H1 (cell line): ENCODE results near the gene EXOC1. TPM values are rescaled to one million over a fixed set of nuclear protein-coding genes. Genes with fewer than 3 reads are reported as not detected.

Experiments
- CTCF ChIA-PET: fragments of 300-600 bp; sonication (Branson Sonifier 250); formaldehyde crosslinking; loops from one replicate; lab custom pipeline; 2021; ENCODE audit not compliant: partially characterized antibody; lab: Charles Lee
- POLR2A ChIA-PET: fragments of 300-600 bp; sonication (Branson Sonifier 250); formaldehyde crosslinking; loops from one replicate; lab custom pipeline; 2021; ENCODE audit warnings: inconsistent platforms; ENCODE audit not compliant: partially characterized antibody; lab: Charles Lee
- DNase-seq, 2 experiments: peaks; one replicate each; pipeline versions ENCODE4 v3.0.0 to v3.0.0-alpha.2; 2010 to 2022; ENCODE audit warnings: low spot score in 2 of 2, low read depth in 1 of 2, mixed read lengths in 1 of 2
- FAIRE-seq: peaks from 2 replicates; lab custom pipeline; 2011; peaks lifted over from hg19 to GRCh38; lab: Jason Lieb, UNC
- H2AFZ ChIP-seq: 2 replicates; pipeline ENCODE4 v1.8.1; 2012; ENCODE audit warnings: low read length, inconsistent platforms
- H2AK5ac ChIP-seq: 2 replicates; pipeline ENCODE4 v1.6.1; 2013; ENCODE audit warnings: low read depth, low read length
- H2BK120ac ChIP-seq: replicated peaks from 2 replicates; pipeline ENCODE3; 2013; ENCODE audit warnings: low read depth, low read length, inconsistent platforms
- H2BK12ac ChIP-seq: 2 replicates; pipeline ENCODE4 v1.6.1; 2013; ENCODE audit warnings: low read depth, low read length
- H2BK15ac ChIP-seq: 2 replicates; pipeline ENCODE4 v1.6.1; 2013; ENCODE audit warnings: low read length
- H2BK20ac ChIP-seq: 2 replicates; pipeline ENCODE4 v1.6.1; 2013; ENCODE audit warnings: low read length
- H2BK5ac ChIP-seq: 2 replicates; pipeline ENCODE4 v1.6.1; 2013; ENCODE audit warnings: low read depth, low read length
- H3K14ac ChIP-seq: 2 replicates; pipeline ENCODE4 v1.6.1; 2013; ENCODE audit warnings: inconsistent platforms; ENCODE audit not compliant: insufficient read length
- H3K18ac ChIP-seq: 2 replicates; pipeline ENCODE4 v1.6.1; 2013; ENCODE audit warnings: low read length; ENCODE audit errors: extremely low read depth
- H3K23ac ChIP-seq: 2 replicates; pipeline ENCODE4 v1.6.1; 2013; ENCODE audit warnings: inconsistent platforms; ENCODE audit not compliant: insufficient read length
- H3K23me2 ChIP-seq: 2 replicates; pipeline ENCODE4 v1.6.1; 2013; ENCODE audit warnings: low read depth, low read length
- H3K27ac ChIP-seq: 2 replicates; pipeline ENCODE4 v1.6.1; 2011; ENCODE audit warnings: low read depth, low read length, inconsistent platforms
- H3K27me3 ChIP-seq, 4 experiments: replicated peaks in 1 of 4; 1 replicate in 1 of 4; 2 replicates in 3 of 4; pipeline versions ENCODE4 v1.6.1 to v1.8.1; 2011 to 2013; ENCODE audit warnings: low read length in 3 of 4, mild to moderate bottlenecking in 3 of 4, inconsistent platforms in 2 of 4, mixed read lengths in 2 of 4, moderate library complexity in 1 of 4; ENCODE audit not compliant: control insufficient read depth in 3 of 4, insufficient read depth in 3 of 4; ENCODE audit errors: extremely low read depth in 1 of 4
- H3K36me3 ChIP-seq, 4 experiments: 2 replicates each; pipeline versions ENCODE4 v1.6.1 to v1.8.1; 2011 to 2013; ENCODE audit warnings: mild to moderate bottlenecking in 4 of 4, low read length in 3 of 4, moderate library complexity in 2 of 4, control low read depth in 1 of 4, inconsistent platforms in 1 of 4; ENCODE audit not compliant: insufficient read depth in 4 of 4, control insufficient read depth in 2 of 4
- H3K4ac ChIP-seq: replicated peaks from 2 replicates; pipeline ENCODE3; 2013; ENCODE audit warnings: low read length, low read depth, mixed read lengths, inconsistent platforms; ENCODE audit not compliant: insufficient read length
- H3K4me1 ChIP-seq, 4 experiments: replicated peaks in 1 of 4; 1 replicate in 1 of 4; 2 replicates in 3 of 4; pipeline versions ENCODE4 v1.6.1 to v1.8.1; 2011 to 2013; ENCODE audit warnings: low read length in 3 of 4, inconsistent platforms in 2 of 4, mixed read lengths in 1 of 4; ENCODE audit not compliant: insufficient read depth in 4 of 4, control insufficient read depth in 3 of 4
- H3K4me2 ChIP-seq, 2 experiments: 2 replicates each; pipeline versions ENCODE4 v1.6.1 to v1.8.1; 2011 to 2013; ENCODE audit warnings: low read depth in 2 of 2, low read length in 2 of 2, control low read depth in 1 of 2, inconsistent platforms in 1 of 2, mild to moderate bottlenecking in 1 of 2; ENCODE audit not compliant: insufficient read depth in 1 of 2
- H3K4me3 ChIP-seq, 4 experiments: fragments of 200-600, 300-600 bp in 1 of 4; sonication (generic), shearing (Covaris generic), sonication (Bioruptor Twin) in 1 of 4; 2 replicates each; pipeline versions ENCODE4 v1.5.1 to v1.8.1; 2011 to 2016; ENCODE audit warnings: low read length in 4 of 4, low read depth in 3 of 4, control low read depth in 2 of 4, inconsistent platforms in 2 of 4, mild to moderate bottlenecking in 2 of 4, mixed read lengths in 1 of 4, moderate library complexity in 1 of 4; ENCODE audit not compliant: insufficient read depth in 2 of 4; ENCODE audit errors: extremely low read depth in 1 of 4
- H3K56ac ChIP-seq: replicated peaks from 2 replicates; pipeline ENCODE3; 2013; ENCODE audit warnings: low read depth, mild to moderate bottlenecking, mixed read lengths, low read length, inconsistent platforms; ENCODE audit not compliant: insufficient read length
- H3K79me1 ChIP-seq: 2 replicates; pipeline ENCODE4 v1.6.1; 2013; ENCODE audit warnings: low read depth, low read length, control low read depth
- H3K79me2 ChIP-seq, 2 experiments: 2 replicates each; pipeline versions ENCODE4 v1.6.1 to v1.8.1; 2012 to 2013; ENCODE audit warnings: low read length in 2 of 2, mild to moderate bottlenecking in 2 of 2, inconsistent platforms in 1 of 2; ENCODE audit not compliant: insufficient read depth in 2 of 2, control insufficient read depth in 1 of 2
- H3K9ac ChIP-seq, 4 experiments: replicated peaks in 1 of 4; 1 replicate in 1 of 4; 2 replicates in 3 of 4; pipeline versions ENCODE4 v1.6.1 to v1.8.1; 2011 to 2013; ENCODE audit warnings: low read depth in 3 of 4, low read length in 3 of 4, control low read depth in 2 of 4, mild to moderate bottlenecking in 2 of 4, moderate library complexity in 2 of 4, inconsistent platforms in 1 of 4; ENCODE audit errors: extremely low read depth in 1 of 4
- H3K9me3 ChIP-seq, 2 experiments: 2 replicates each; pipeline versions ENCODE4 v1.6.1 to v1.8.1; 2012 to 2013; ENCODE audit warnings: mild to moderate bottlenecking in 2 of 2, moderate library complexity in 2 of 2, control low read depth in 1 of 2, inconsistent platforms in 1 of 2, low read depth in 1 of 2, low read length in 1 of 2, mixed read lengths in 1 of 2; ENCODE audit not compliant: insufficient read depth in 2 of 2
- H4K20me1 ChIP-seq, 2 experiments: replicated peaks in 1 of 2; 2 replicates each; pipeline versions ENCODE3 to v1.8.1; 2011 to 2013; ENCODE audit warnings: inconsistent platforms in 2 of 2, low read length in 2 of 2, mild to moderate bottlenecking in 1 of 2; ENCODE audit not compliant: insufficient read depth in 2 of 2, control insufficient read depth in 1 of 2
- H4K5ac ChIP-seq: 2 replicates; pipeline ENCODE4 v1.6.1; 2013; ENCODE audit warnings: low read length, low read depth, mixed read lengths, inconsistent platforms; ENCODE audit not compliant: insufficient read length
- H4K8ac ChIP-seq: 2 replicates; pipeline ENCODE4 v1.8.0; 2013; ENCODE audit warnings: mild to moderate bottlenecking, moderate library complexity, low read length, inconsistent platforms; ENCODE audit not compliant: insufficient read depth; ENCODE audit errors: extremely low read depth
- H4K91ac ChIP-seq: replicated peaks from 2 replicates; pipeline ENCODE3; 2013; ENCODE audit warnings: low read length, mixed read lengths, inconsistent platforms; ENCODE audit not compliant: insufficient read length
- E2F6 ChIP-seq: IDR thresholded peaks from 2 replicates; pipeline ENCODE4 v1.6.1; 2012; ENCODE audit warnings: inconsistent platforms
- JUND ChIP-seq: IDR thresholded peaks from 2 replicates; pipeline ENCODE4 v1.6.1; 2011; ENCODE audit warnings: mild to moderate bottlenecking, improper control_type of control experiment, low read length
- SP4 ChIP-seq: IDR thresholded peaks from 2 replicates; pipeline ENCODE4 v1.6.1; 2012; ENCODE audit warnings: low read length, inconsistent platforms
- WGBS, 2 experiments: shearing (Covaris generic) in 1 of 2; methylation state at CpG; one replicate each; pipeline versions ENCODE4 v1.1.6 to v1.1.7; 2013 to 2015; ENCODE audit warnings: low lambda C conversion rate in 2 of 2, mixed read lengths in 2 of 2, inconsistent platforms in 1 of 2, low coverage in 1 of 2, missing lambda C conversion rate in 1 of 2; ENCODE audit not compliant: insufficient replicate concordance in 2 of 2, insufficient coverage in 1 of 2, insufficient read length in 1 of 2; ENCODE audit errors: extremely low coverage in 1 of 2, missing lambda C conversion rate in 1 of 2; 5-methylcytosine and 5-hydroxymethylcytosine counted together
- polyA plus RNA-seq, 7 experiments: library from polyadenylated mRNA; depleted of rRNA in 3 of 7; stranded (reverse) in 5 of 7; unstranded in 2 of 7; fragments of >200 nt in 5 of 7; fragments of 200-250 nt in 2 of 7; gene quantifications; 1 replicate in 5 of 7; 2 replicates in 1 of 7; 4 replicates in 1 of 7; pipeline versions ENCODE4 v1.2.1 to v1.2.3, GENCODE V29; 2011 to 2013; ENCODE audit warnings: missing spikeins in 2 of 7, mixed read lengths in 2 of 7
- total RNA-seq: library from RNA; stranded (reverse); fragmentation: NEBNext Ultra II Directional; extraction: Animal tissue kit (Norgen Biotek cat#: 25700); gene quantifications from 2 replicates; pipeline ENCODE4 v1.2.1, GENCODE V29; 2021

The EXOC1 gene
- total and polyA plus RNA-seq, 2 of the 8 experiments (the other 6 are each of a cell fraction or from before 2014, with no cell fraction given) = 5.9 to 19.6 TPM

- DNase-seq = no peak
- Histone ChIP-seq H3K4ac (no peak overlapping the region), H4K8ac (no peak overlapping the region), H4K5ac (no peak overlapping the region), H3K4me3 (no peak overlapping the region), H4K91ac (no peak overlapping the region), H3K56ac (no peak overlapping the region), H4K20me1 (no peaks in the 10 kb centered on the region), H3K23ac (no peak overlapping the region), H3K79me2 (no peaks in the 10 kb centered on the region), H2AK5ac (no peak overlapping the region), H2BK15ac (no peak overlapping the region), H3K4me2 (no peak overlapping the region), H3K9me3 (no peaks in the 10 kb centered on the region), H3K23me2 (0 out of 2 replicates have a peak, but pooled peaks cover 4% of the 10 kb centered on the region), H3K9ac (no peak overlapping the region), H2BK120ac (no peak overlapping the region), H2AFZ (no peak overlapping the region), H3K4me1 (peaks cover 0 to 3% (median 1%) of the 10 kb centered on the region in 4 experiments; a peak in 2 of 7 replicates), H2BK12ac (no peak overlapping the region), H3K27me3 (no peaks in the 10 kb centered on the region; a peak in 2 of 7 replicates), H3K14ac (no peak overlapping the region), H3K36me3 (no peaks in the 10 kb centered on the region), H3K18ac (no peak overlapping the region), H3K27ac (no peak overlapping the region), H2BK5ac (no peak overlapping the region), H2BK20ac (no peak overlapping the region), H3K79me1 (no peaks in the 10 kb centered on the region)
- no peak for FAIRE-seq
- CTCF ChIA-PET = interaction anchor here (0.7 to 1.9 kb wide), 4 partner anchors 9 to 390 kb away, joined by 3 to 6 read pairs (median 4); no protein-coding TSS in a partner anchor
- 87% methylated on average over 3 of the region's 3 CpGs; no CpG with 5 or more reads in 1 of the 2 experiments for WGBS, 2 experiments
- POLR2A ChIA-PET = no interaction called here
- TF ChIP-seq E2F6 (no peak), SP4 (no peak), JUND (no peak)
Measured at GRCh38 chr4:55817691-55818090, 35.8 kb upstream of the EXOC1 start.
